ENCODE results near the gene WNT6. TPM values are rescaled to one million over a fixed set of nuclear protein-coding genes. Genes with fewer than 3 reads are reported as not detected.

The WNT6 gene
- total RNA-seq, 4 donors from 2014 or later, result 1.3 to 4.2 (median 4.0) TPM

DNA sequence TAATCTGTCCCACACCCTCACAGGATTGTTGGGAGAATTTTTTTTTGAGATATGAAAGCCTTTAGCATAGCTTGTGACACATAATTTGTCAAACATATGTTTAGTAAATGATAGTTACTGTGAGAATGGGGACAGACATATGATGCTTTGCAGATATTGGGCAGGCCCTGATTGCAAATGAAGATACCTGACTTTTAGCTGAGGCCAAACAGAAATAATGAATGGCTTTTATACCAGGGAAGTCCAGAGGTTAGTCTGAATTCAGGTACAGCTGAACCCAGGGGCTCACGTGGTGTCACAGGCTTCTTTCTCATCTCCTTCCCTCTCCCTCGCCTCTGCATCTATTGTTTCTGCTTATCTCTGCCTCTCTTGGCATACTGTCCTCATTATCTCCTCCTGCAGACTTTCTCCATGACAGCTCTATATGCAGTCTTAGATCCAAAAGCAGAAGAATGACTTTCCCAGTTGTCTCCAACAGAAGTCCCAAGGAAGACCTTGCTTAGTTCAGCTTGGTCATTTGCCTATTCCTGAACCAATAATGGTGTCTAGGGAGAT is 16.2 kb downstream of the WNT6 start:
- H3K36me3 ChIP-seq, result no peaks in the 10 kb centered on the region
- no peak for ATAC-seq
- no peaks in the 10 kb centered on the region for H3K9me3 ChIP-seq
- no peak overlapping the region for H3K4me3 ChIP-seq
- no peak overlapping the region for H3K27ac ChIP-seq
- H3K4me1 ChIP-seq, result peaks cover 0 to 41% (median 15%) of the 10 kb centered on the region in 3 donors
- WGBS, 2 donors (ENCODE audit: low coverage in 1 of 2), result 21 to 54% methylated on average over 2 of the region's 2 CpGs
- TF ChIP-seq, protein P1, sequence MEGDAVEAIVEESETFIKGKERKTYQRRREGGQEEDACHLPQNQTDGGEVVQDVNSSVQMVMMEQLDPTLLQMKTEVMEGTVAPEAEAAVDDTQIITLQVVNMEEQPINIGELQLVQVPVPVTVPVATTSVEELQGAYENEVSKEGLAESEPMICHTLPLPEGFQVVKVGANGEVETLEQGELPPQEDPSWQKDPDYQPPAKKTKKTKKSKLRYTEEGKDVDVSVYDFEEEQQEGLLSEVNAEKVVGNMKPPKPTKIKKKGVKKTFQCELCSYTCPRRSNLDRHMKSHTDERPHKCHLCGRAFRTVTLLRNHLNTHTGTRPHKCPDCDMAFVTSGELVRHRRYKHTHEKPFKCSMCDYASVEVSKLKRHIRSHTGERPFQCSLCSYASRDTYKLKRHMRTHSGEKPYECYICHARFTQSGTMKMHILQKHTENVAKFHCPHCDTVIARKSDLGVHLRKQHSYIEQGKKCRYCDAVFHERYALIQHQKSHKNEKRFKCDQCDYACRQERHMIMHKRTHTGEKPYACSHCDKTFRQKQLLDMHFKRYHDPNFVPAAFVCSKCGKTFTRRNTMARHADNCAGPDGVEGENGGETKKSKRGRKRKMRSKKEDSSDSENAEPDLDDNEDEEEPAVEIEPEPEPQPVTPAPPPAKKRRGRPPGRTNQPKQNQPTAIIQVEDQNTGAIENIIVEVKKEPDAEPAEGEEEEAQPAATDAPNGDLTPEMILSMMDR (IDR thresholded peaks at IDR 0.05), result no peak
- TF ChIP-seq POLR2AphosphoS5 (IDR thresholded peaks at IDR 0.05), result no peak
- no peak for TF ChIP-seq EP300 (IDR thresholded peaks at IDR 0.05)
- no peak for TF ChIP-seq POLR2A (IDR thresholded peaks at IDR 0.05)
- peaks cover 100% of the 10 kb centered on the region for H3K27me3 ChIP-seq

DNA sequence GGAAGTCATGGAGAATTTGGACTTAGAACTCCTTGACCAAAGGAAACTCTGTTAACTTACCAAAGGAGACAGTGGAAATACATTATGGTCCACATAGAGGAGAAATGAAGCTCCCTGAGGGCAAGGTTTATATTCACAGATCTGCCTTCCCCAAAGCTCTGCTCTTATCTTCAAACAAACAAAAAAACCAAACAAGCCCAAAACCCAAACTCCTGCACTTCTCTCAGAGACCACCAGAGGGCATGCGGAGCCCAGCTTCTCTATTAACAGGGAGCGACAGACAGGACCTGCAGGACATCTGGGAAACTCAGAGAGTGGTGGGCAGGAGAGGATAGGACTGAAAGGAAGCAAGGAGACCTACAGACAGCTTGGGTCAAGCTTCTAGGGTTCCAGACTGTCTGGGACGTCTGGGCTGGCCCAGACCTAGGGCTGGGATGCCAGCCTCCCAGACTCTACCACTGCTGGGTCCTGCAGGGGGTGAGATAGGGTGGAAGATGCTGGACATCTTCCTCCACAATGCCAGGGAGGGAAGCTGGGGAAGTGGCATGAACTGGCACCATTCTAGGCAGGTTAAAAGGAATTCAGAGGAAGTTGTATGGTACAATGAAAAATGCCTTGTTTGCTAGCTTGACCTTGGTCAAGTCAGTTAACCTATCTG is 17.1 kb downstream of the WNT6 start:
- WGBS, 2 donors (ENCODE audit: low coverage in 1 of 2), result 0% methylated on average over 2 to 3 of the region's 3 CpGs
- Histone ChIP-seq H3K4me1 (peaks cover 0 to 34% (median 10%) of the 10 kb centered on the region in 3 donors), H3K27me3 (peaks cover 100% of the 10 kb centered on the region), H3K9me3 (no peaks in the 10 kb centered on the region), H3K36me3 (no peaks in the 10 kb centered on the region), H3K4me3 (no peak overlapping the region), H3K27ac (no peak overlapping the region)
- ATAC-seq, result peak; percentile 48
- TF ChIP-seq, protein P1 (IDR thresholded peaks at IDR 0.05), result peak in 3 of 4 experiments; percentile 85 to 93 (median 91)
- no peak for TF ChIP-seq POLR2AphosphoS5 (IDR thresholded peaks at IDR 0.05)

DNA sequence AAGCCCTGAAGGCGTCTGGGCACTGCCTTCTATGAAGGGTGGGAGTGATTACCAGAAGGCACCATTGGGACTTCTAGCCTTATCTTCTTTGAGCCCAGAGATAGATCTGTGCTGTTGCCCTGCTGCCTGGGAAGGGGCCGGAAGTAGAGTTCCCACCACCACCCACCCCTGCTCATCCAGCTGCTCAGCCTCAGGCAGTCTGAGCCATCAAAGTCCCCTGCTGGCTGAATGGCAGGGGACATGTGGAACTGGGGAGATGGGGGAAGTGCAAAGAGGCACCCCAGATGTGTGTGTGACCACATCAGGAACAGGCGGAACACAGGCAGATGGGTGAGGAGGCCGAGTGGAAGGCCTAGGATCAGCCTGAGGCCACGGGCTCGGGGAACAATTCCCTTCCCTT is 17.7 kb downstream of the WNT6 start:
- H3K9me3 ChIP-seq, result no peaks in the 10 kb centered on the region
- H3K4me1 ChIP-seq, result peaks cover 0 to 31% (median 9%) of the 10 kb centered on the region in 3 donors
- H3K27me3 ChIP-seq, result peaks cover 100% of the 10 kb centered on the region
- H3K27ac ChIP-seq, result no peak overlapping the region
- no peak for ATAC-seq
- 100% methylated on average over 1 of the region's 6 CpGs; no CpG with 5 or more reads in 1 of the 2 donors for WGBS, 2 donors (ENCODE audit: low coverage in 1 of 2)
- no peaks in the 10 kb centered on the region for H3K36me3 ChIP-seq
- no peak overlapping the region for H3K4me3 ChIP-seq
- TF ChIP-seq POLR2A (IDR thresholded peaks at IDR 0.05) (no peak), POLR2AphosphoS5 (IDR thresholded peaks at IDR 0.05) (no peak), EP300 (IDR thresholded peaks at IDR 0.05) (no peak)
- TF ChIP-seq, protein P1 (IDR thresholded peaks at IDR 0.05), result no peak

DNA sequence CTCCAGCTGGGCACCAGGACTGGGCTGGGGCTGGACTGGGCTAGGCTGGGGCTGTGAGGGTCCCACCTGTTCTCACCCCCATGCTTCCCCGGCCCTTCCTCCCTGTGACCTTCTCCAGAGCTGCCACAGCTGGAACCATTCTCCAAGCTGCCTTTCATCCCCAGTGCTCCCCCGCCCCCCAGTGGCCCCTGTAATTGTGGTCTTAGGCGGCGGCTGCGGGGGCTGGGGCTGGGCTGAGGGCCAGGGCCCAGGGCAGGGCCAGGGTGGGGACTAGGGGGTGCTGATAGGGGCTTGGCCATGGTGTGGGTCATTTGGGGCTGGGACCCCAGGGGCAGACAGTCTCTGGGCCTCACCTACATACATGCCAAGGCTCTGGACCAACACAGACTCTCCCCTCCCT is 18.3 kb downstream of the WNT6 start:
- no peaks in the 10 kb centered on the region for H3K9me3 ChIP-seq
- H3K36me3 ChIP-seq, result no peaks in the 10 kb centered on the region
- no peak overlapping the region for H3K4me3 ChIP-seq
- no peak for ATAC-seq
- peaks cover 0 to 33% (median 9%) of the 10 kb centered on the region in 3 donors for H3K4me1 ChIP-seq
- H3K27me3 ChIP-seq, result peaks cover 100% of the 10 kb centered on the region
- H3K27ac ChIP-seq, result no peak overlapping the region
- WGBS, 2 donors (ENCODE audit: low coverage in 1 of 2), result no CpG with 5 or more reads among the region's 5 CpGs
- TF ChIP-seq POLR2AphosphoS5 (IDR thresholded peaks at IDR 0.05), result no peak
- no peak for TF ChIP-seq EP300 (IDR thresholded peaks at IDR 0.05)
- TF ChIP-seq, protein P1 (IDR thresholded peaks at IDR 0.05), result no peak
- no peak for TF ChIP-seq POLR2A (IDR thresholded peaks at IDR 0.05)

DNA sequence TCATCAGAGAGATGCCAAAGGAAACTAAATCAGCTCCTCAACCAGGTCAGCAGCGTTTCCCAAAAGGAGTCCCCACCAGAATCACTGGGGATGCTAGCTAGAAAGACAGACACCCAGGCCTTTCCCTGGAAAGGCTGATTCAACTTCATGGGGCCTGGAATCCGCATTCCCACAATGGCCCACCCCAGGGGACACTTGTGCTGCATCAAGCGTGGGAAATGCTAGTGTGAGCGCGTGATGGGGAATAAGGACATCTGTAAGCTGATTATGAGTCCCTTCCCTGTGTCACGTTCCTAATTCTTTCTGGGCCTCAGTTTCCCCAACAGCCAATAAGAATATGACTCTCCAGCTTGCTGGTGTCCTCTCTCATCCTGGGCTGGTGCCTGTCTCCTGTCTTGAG is 18.9 kb downstream of the WNT6 start:
- Histone ChIP-seq H3K9me3 (no peaks in the 10 kb centered on the region), H3K4me1 (peaks cover 0 to 33% (median 13%) of the 10 kb centered on the region in 3 donors), H3K27ac (no peak overlapping the region), H3K27me3 (peaks cover 100% of the 10 kb centered on the region), H3K4me3 (no peak overlapping the region), H3K36me3 (no peaks in the 10 kb centered on the region)
- TF ChIP-seq POLR2AphosphoS5 (IDR thresholded peaks at IDR 0.05) (no peak), EP300 (IDR thresholded peaks at IDR 0.05) (no peak), POLR2A (IDR thresholded peaks at IDR 0.05) (no peak)
- TF ChIP-seq, protein P1 (IDR thresholded peaks at IDR 0.05), result no peak
- ATAC-seq, result no peak
- 39 to 40% methylated on average over 1 to 2 of the region's 6 CpGs for WGBS, 2 donors (ENCODE audit: low coverage in 1 of 2)
